ENCODE data around the gene BFSP2.

The BFSP2 gene

DNA sequence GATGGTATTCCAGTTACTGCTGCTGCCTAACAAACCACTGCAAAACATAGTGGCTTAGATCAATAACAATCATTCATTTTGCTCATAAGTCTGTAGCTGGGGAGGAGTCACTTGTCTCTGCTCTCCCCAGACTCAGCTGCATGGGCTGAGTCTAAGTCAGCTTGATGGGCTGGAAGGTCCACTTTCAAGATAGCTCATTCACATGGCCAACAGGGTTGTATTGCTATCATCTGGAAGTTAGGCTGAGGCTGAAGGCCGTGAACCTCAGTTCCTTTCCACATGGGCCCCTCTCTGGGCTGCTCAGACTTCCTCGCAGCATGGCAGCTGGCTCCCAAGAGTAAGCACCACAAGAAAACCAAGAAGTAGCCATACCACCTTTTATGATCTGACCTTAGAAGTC is 28.7 kb upstream of the BFSP2 start:
- no peak for DNase-seq
- TF ChIP-seq CTCF (IDR thresholded peaks at IDR 0.05): no peak
- no peak overlapping the region for H3K4me3 Mint-ChIP-seq

GRCh38 chr3:133371676-133372075 is 28.2 kb upstream of the BFSP2 start:
- peaks cover 13% of the 10 kb centered on the region for H3K4me1 Mint-ChIP-seq
- no peak overlapping the region for H3K4me3 Mint-ChIP-seq

More for the DNA sequence above, 28.7 kb upstream of the BFSP2 start:
- Mint-ChIP-seq H3K9me3 (no peaks in the 10 kb centered on the region), H3K27me3 (ENCODE audit: low read depth, poor library complexity) (peaks cover 4% of the 10 kb centered on the region), H3K4me1 (peaks cover 10% of the 10 kb centered on the region), H3K27ac (no peak overlapping the region), H3K36me3 (ENCODE audit: low read depth) (no peaks in the 10 kb centered on the region)

GRCh38 chr3:133374708-133375402 is 25.0 kb upstream of the BFSP2 start:
- no peaks in the 10 kb centered on the region for H3K27me3 Mint-ChIP-seq (ENCODE audit: low read depth, poor library complexity)
- no peaks in the 10 kb centered on the region for H3K9me3 Mint-ChIP-seq
- H3K27ac Mint-ChIP-seq: no peak overlapping the region
- H3K4me1 Mint-ChIP-seq: peaks cover 22% of the 10 kb centered on the region
- DNase-seq: no peak
- no peak overlapping the region for H3K4me3 Mint-ChIP-seq
- no peak for TF ChIP-seq CTCF (IDR thresholded peaks at IDR 0.05)
- H3K36me3 Mint-ChIP-seq (ENCODE audit: low read depth): no peaks in the 10 kb centered on the region

More at GRCh38 chr3:133371676-133372075, 28.2 kb upstream of the BFSP2 start:
- no peak for DNase-seq
- no peaks in the 10 kb centered on the region for H3K9me3 Mint-ChIP-seq
- H3K27me3 Mint-ChIP-seq (ENCODE audit: low read depth, poor library complexity): peaks cover 4% of the 10 kb centered on the region
- TF ChIP-seq CTCF (IDR thresholded peaks at IDR 0.05): no peak
- no peaks in the 10 kb centered on the region for H3K36me3 Mint-ChIP-seq (ENCODE audit: low read depth)
- H3K27ac Mint-ChIP-seq: no peak overlapping the region

DNA sequence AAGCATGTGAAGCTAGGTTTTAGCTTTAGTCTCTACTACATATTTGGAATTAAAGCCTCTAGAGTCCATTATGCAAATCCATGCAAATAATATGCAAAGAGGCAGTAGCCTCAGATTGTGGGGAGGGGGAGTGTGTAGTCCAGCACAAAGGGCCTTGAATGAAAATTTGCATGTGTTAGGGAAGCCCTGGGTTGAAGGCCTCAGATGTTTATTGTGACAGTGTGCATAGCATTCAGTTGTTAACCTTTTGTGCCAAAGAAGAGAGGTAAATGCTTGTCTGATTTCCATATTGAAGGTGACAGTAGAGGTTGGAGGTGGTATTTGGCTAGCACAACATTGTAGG is 24.5 kb upstream of the BFSP2 start:
- Mint-ChIP-seq H3K36me3 (ENCODE audit: low read depth) (no peaks in the 10 kb centered on the region), H3K27me3 (ENCODE audit: low read depth, poor library complexity) (no peaks in the 10 kb centered on the region), H3K4me3 (no peak overlapping the region), H3K27ac (no peak overlapping the region), H3K4me1 (peaks cover 22% of the 10 kb centered on the region), H3K9me3 (no peaks in the 10 kb centered on the region)
- TF ChIP-seq CTCF (IDR thresholded peaks at IDR 0.05): no peak
- DNase-seq: no peak

GRCh38 chr3:133376810-133377209 is 23.0 kb upstream of the BFSP2 start:
- no peak for TF ChIP-seq CTCF (IDR thresholded peaks at IDR 0.05)
- Mint-ChIP-seq H3K9me3 (no peaks in the 10 kb centered on the region), H3K4me1 (peaks cover 22% of the 10 kb centered on the region), H3K36me3 (ENCODE audit: low read depth) (no peaks in the 10 kb centered on the region), H3K27me3 (ENCODE audit: low read depth, poor library complexity) (no peaks in the 10 kb centered on the region), H3K4me3 (no peak overlapping the region), H3K27ac (peak overlapping the region; percentile 69)
- DNase-seq: no peak

GRCh38 chr3:133377396-133377795 is 22.5 kb upstream of the BFSP2 start:
- Mint-ChIP-seq H3K4me3 (no peak overlapping the region), H3K27ac (no peak overlapping the region), H3K4me1 (peaks cover 22% of the 10 kb centered on the region), H3K36me3 (ENCODE audit: low read depth) (no peaks in the 10 kb centered on the region), H3K27me3 (ENCODE audit: low read depth, poor library complexity) (no peaks in the 10 kb centered on the region), H3K9me3 (no peaks in the 10 kb centered on the region)
- DNase-seq: no peak
- TF ChIP-seq CTCF (IDR thresholded peaks at IDR 0.05): peak; percentile 23

All from nephron progenitor cell (in vitro differentiated cells).